K562 (cell line): ENCODE measurements around the gene TMEM144. TPM values are rescaled to one million over a fixed set of nuclear protein-coding genes. Genes with fewer than 3 reads are reported as not detected.

Experiments used
- ATAC-seq: fragments of 200-7000 bp; cut with Tn5 transposase; 3 replicates; pipeline ENCODE4 v1.9.1; 2020; ENCODE audit warnings: moderate library complexity
- BruUV-seq: library from RNA; stranded (reverse); fragments of 400-500 nt; replicated peaks from 2 replicates; lab custom pipeline; 2021; lab: Mats Ljungman, UMichigan
- CTCF ChIA-PET: fragments of 300-600 bp; formaldehyde crosslinking; extraction: SDS; loops from one replicate; lab custom pipeline; 2021; ENCODE audit warnings: low intra/inter-chr PET ratio; lab: Yijun Ruan, JAX
- POLR2A ChIA-PET: fragments of 300-600, 350-650 bp; sonication (Branson Sonifier 250); formaldehyde crosslinking; extraction: SDS; loops from one replicate; lab custom pipeline; 2021; ENCODE audit warnings: antibody characterized with exemption, inconsistent platforms; lab: Yijun Ruan, JAX
- DNase-seq, 4 experiments: peaks; one replicate each; pipeline versions ENCODE4 v3.0.0 to v3.0.0-alpha.2; 2011 to 2018; ENCODE audit warnings: low spot score in 3 of 4, mixed read lengths in 3 of 4; ENCODE audit errors: extremely low read depth in 1 of 4
- FAIRE-seq: peaks from 2 replicates; lab custom pipeline; 2011; peaks lifted over from hg19 to GRCh38; lab: Jason Lieb, UNC
- H2AFZ ChIP-seq: 2 replicates; pipeline ENCODE4 v1.6.0; 2011; ENCODE audit warnings: low read depth, low read length, control low read depth, inconsistent platforms
- H3K27ac ChIP-seq: fragments of 200-600 bp; 3 replicates; pipeline ENCODE4 v1.8.0; 2011; ENCODE audit warnings: low read depth, mild to moderate bottlenecking, control low read depth, inconsistent platforms, low read length, moderate library complexity, mixed read lengths; ENCODE audit errors: extremely low read depth
- H3K27me3 ChIP-seq, 2 experiments: fragments of 300-600 bp in 1 of 2; 2 replicates in 1 of 2; 3 replicates in 1 of 2; pipeline versions ENCODE4 v1.6.0 to v1.8.0; 2011; ENCODE audit warnings: inconsistent platforms in 2 of 2, low read length in 2 of 2, mild to moderate bottlenecking in 1 of 2, mixed read lengths in 1 of 2, moderate library complexity in 1 of 2; ENCODE audit not compliant: control insufficient read depth in 2 of 2, insufficient read depth in 2 of 2
- H3K36me3 ChIP-seq: fragments of 300-600 bp; 3 replicates; pipeline ENCODE4 v1.8.0; 2011; ENCODE audit warnings: mild to moderate bottlenecking, low read length, inconsistent platforms; ENCODE audit not compliant: control insufficient read depth, insufficient read depth
- H3K4me1 ChIP-seq, 2 experiments: fragments of 200-600 bp in 1 of 2; replicated peaks in 1 of 2; 2 replicates in 1 of 2; 3 replicates in 1 of 2; pipeline versions ENCODE4 v1.5.1 to v1.8.0; 2011; ENCODE audit warnings: inconsistent platforms in 2 of 2, low read length in 2 of 2, mild to moderate bottlenecking in 1 of 2, mixed read lengths in 1 of 2, moderate library complexity in 1 of 2; ENCODE audit not compliant: control insufficient read depth in 2 of 2, insufficient read depth in 2 of 2
- H3K4me2 ChIP-seq: 2 replicates; pipeline ENCODE4 v1.6.1; 2011; ENCODE audit warnings: low read length, control low read depth, inconsistent platforms, mixed read lengths; ENCODE audit not compliant: insufficient read depth
- H3K4me3 ChIP-seq: fragments of 200-600 bp; sonication (generic), shearing (Covaris generic); 2 replicates; pipeline ENCODE4 v1.5.1; 2016; ENCODE audit warnings: control low read depth, inconsistent platforms
- H3K79me2 ChIP-seq: fragments of 200-600 bp; 3 replicates; pipeline ENCODE4 v1.8.0; 2011; ENCODE audit warnings: low read length, inconsistent platforms; ENCODE audit not compliant: control insufficient read depth, insufficient read depth
- H3K9ac ChIP-seq, 2 experiments: 2 replicates each; pipeline versions ENCODE4 v1.6.0 to v1.6.1; 2011; ENCODE audit warnings: low read depth in 2 of 2, low read length in 2 of 2, control low read depth in 1 of 2, inconsistent platforms in 1 of 2, mild to moderate bottlenecking in 1 of 2, mixed read lengths in 1 of 2; ENCODE audit not compliant: insufficient read depth in 1 of 2
- H3K9me1 ChIP-seq: one replicate; pipeline ENCODE4 v1.6.0; 2011; ENCODE audit warnings: inconsistent platforms, mild to moderate bottlenecking, low read length, moderate library complexity; ENCODE audit not compliant: control insufficient read depth, insufficient read depth
- H3K9me3 ChIP-seq: replicated peaks from 2 replicates; pipeline ENCODE4 v1.5.1; 2011; ENCODE audit warnings: low read depth, low read length, inconsistent platforms; ENCODE audit not compliant: control insufficient read depth, insufficient read depth
- H4K20me1 ChIP-seq: replicated peaks from 2 replicates; pipeline ENCODE4 v1.6.1; 2011; ENCODE audit warnings: low read length, inconsistent platforms, mixed read lengths; ENCODE audit not compliant: control insufficient read depth, insufficient read depth
- ARID3A ChIP-seq: IDR thresholded peaks from 2 replicates; pipeline ENCODE4 v1.6.1; 2012; ENCODE audit warnings: low read depth, low read length, improper control_type of control experiment, borderline replicate concordance
- BRF1 ChIP-seq: IDR thresholded peaks from 3 replicates; pipeline ENCODE4 v1.6.1; 2011; ENCODE audit warnings: borderline replicate concordance, mild to moderate bottlenecking; ENCODE audit not compliant: insufficient read length; ENCODE audit errors: extremely low read depth
- C11orf30 ChIP-seq: fragments of 450-650 bp; IDR thresholded peaks from 2 replicates; pipeline ENCODE4 v1.6.1; 2016; ENCODE audit warnings: low read depth, mild to moderate bottlenecking
- CREBBP ChIP-seq: IDR thresholded peaks from one replicate; pipeline ENCODE4 v1.6.1; 2012; ENCODE audit warnings: low read depth, mild to moderate bottlenecking, control low read depth, inconsistent platforms, low read length
- DEAF1 ChIP-seq: fragments of 450-650 bp; formaldehyde crosslinking; IDR thresholded peaks from 2 replicates; pipeline ENCODE4 v1.4.0; 2020; ENCODE audit warnings: mild to moderate bottlenecking, moderate library complexity
- GABPB1 ChIP-seq: sonication (generic); formaldehyde crosslinking; IDR thresholded peaks from 2 replicates; pipeline ENCODE4 v1.8.0; 2022; ENCODE audit warnings: mild to moderate bottlenecking, missing genetic modification reagents
- KHSRP ChIP-seq: fragments of 450-650 bp; IDR thresholded peaks from 2 replicates; pipeline ENCODE4 v1.6.1; 2017
- MBD1 ChIP-seq: fragments of 250-450 bp; sonication (Bioruptor Pico); IDR thresholded peaks from 2 replicates; pipeline ENCODE4 v1.8.0; 2022; ENCODE audit warnings: inconsistent platforms
- NR1H2 ChIP-seq: sonication (generic); formaldehyde crosslinking; IDR thresholded peaks from 2 replicates; pipeline ENCODE4 v1.4.0; 2020; ENCODE audit warnings: mild to moderate bottlenecking, missing genetic modification reagents
- POLR2H ChIP-seq: IDR thresholded peaks from 2 replicates; pipeline ENCODE4 v1.6.1; 2016; ENCODE audit warnings: missing genetic modification characterization, low read depth, mild to moderate bottlenecking, control low read depth, missing compliant biosample characterization, moderate library complexity
- TARDBP ChIP-seq: fragments of 450-650 bp; IDR thresholded peaks from 2 replicates; pipeline ENCODE4 v1.6.1; 2016
- TRIM24 ChIP-seq, 2 experiments: fragments of 450-650 bp; IDR thresholded peaks; 2 replicates each; pipeline ENCODE4 v1.6.1; 2016
- ZNF830 ChIP-seq: fragments of 250-450 bp; sonication (Bioruptor Pico); IDR thresholded peaks from 2 replicates; pipeline ENCODE4 v1.5.0; 2021; ENCODE audit warnings: mild to moderate bottlenecking
- WGBS: fragments of 100-300 bp; shearing (Covaris generic); methylation state at CpG from one replicate; pipeline ENCODE4 v1.1.6; 2016; ENCODE audit warnings: low coverage, mixed read lengths; ENCODE audit not compliant: insufficient coverage; ENCODE audit errors: missing lambda C conversion rate; 5-methylcytosine and 5-hydroxymethylcytosine counted together
- in situ Hi-C: fragments of 300-500 bp; cut with MboI; formaldehyde crosslinking; loops from 4 replicates; pipeline ENCODE4 v1.15.0; 2018; ENCODE audit warnings: inconsistent platforms, mixed read lengths
- intact Hi-C: fragments of 100-400 bp; cut with micrococcal nuclease; formaldehyde crosslinking; loops from 2 replicates; pipeline ENCODE4 v1.14.2; 2022
- polyA plus RNA-seq, 8 experiments: library from polyadenylated mRNA; depleted of rRNA in 4 of 8; stranded (reverse) in 5 of 8; unstranded in 3 of 8; fragments of >200 nt; fragmentation: Nextera tagmentation in 2 of 8; fragmentation: Illumina TruSeq in 1 of 8; extraction: Ambion mirVana in 2 of 8; extraction: Trizol in 1 of 8; gene quantifications; 2 replicates each; pipeline versions ENCODE4 v1.2.1 to v1.2.3, GENCODE V29; 2011 to 2014; ENCODE audit warnings: inconsistent platforms in 1 of 8, missing spikeins in 1 of 8
- total RNA-seq, 7 experiments: library from RNA; depleted of rRNA in 6 of 7; stranded (reverse); fragments of >200 nt in 6 of 7; fragmentation: Illumina TruSeq in 2 of 7; extraction: Trizol in 2 of 7; gene quantifications; 2 replicates each; pipeline versions ENCODE4 v1.2.1 to v1.2.3, GENCODE V29; 2011 to 2021; ENCODE audit warnings: low replicate concordance in 1 of 7
- TF ChIP-seq, protein P1 (sequence below): fragments of 450-650 bp; formaldehyde crosslinking; IDR thresholded peaks from 2 replicates; pipeline ENCODE4 v1.4.0; 2020; ENCODE audit warnings: mild to moderate bottlenecking, moderate library complexity

Gene TMEM144
- total and polyA plus RNA-seq, 9 of the 15 experiments (the other 6 are each of a cell fraction or from before 2014, with no cell fraction given) = 4.0 to 12.0 (median 6.1) TPM

DNA sequence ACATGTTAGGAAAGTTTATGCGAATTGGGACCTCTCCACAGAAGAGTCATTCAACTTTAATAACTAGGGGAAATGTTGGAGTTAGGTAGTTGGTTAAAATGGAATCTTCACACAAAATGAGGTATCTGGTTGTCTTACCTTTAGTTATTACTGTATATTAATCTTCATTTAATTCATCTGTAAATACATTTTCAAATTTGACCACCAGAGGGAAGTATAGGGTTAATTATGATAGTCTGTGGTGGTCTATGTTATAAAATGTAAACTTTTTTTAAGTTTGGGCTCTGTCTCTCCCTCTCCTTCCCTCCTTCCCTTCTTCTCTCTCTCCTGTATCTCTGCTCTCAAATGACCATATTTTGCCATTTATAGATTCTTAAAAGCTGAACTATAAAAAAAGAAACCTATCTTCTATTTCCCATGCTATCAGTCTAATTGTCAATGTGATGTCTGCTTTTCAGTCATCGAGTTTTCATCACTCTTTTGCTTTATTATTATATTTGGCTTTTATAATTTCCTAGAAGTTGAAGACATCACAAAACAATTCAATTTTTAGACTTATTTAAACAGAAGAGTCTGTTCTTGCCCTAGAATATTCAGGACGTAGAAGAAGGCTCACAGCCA lies 49.8 kb downstream of the TMEM144 start:
- Histone ChIP-seq H3K27ac (no peak overlapping the region), H3K9ac (no peak overlapping the region), H3K4me1 (no peaks in the 10 kb centered on the region), H3K36me3 (no peaks in the 10 kb centered on the region), H3K27me3 (no peaks in the 10 kb centered on the region), H3K4me3 (no peak overlapping the region), H4K20me1 (no peaks in the 10 kb centered on the region), H2AFZ (no peak overlapping the region), H3K4me2 (no peak overlapping the region), H3K79me2 (no peaks in the 10 kb centered on the region), H3K9me3 (no peaks in the 10 kb centered on the region), H3K9me1 (no peaks in the 10 kb centered on the region)
- CTCF ChIA-PET = interaction anchor here (0.6 to 3.1 kb wide), 4 partner anchors 11 to 1196 kb away, joined by 3 to 33 read pairs (median 9); no protein-coding TSS in a partner anchor
- no TSS peak for BruUV-seq
- intact Hi-C loops = loop anchor here (1.0 to 10.0 kb wide), 6 partner anchors 88 to 1187 kb away; partner anchors contain the start of gene GASK1B
- ATAC-seq (peak; percentile 77), DNase-seq (peak in 1 of 4 experiments; percentile 34), FAIRE-seq (no peak)
- WGBS = 20% methylated on average over 3 of the region's 3 CpGs
- POLR2A ChIA-PET = interaction anchor here (0.6 kb wide), 1 partner anchor 372 kb away, joined by 3 read pairs; no protein-coding TSS in a partner anchor
- in situ Hi-C loops = loop anchor here (5.0 to 25.0 kb wide), 3 partner anchors 273 to 1177 kb away; no protein-coding TSS in a partner anchor
- TF ChIP-seq DEAF1 (CRISPR knock-in tag) (peak; percentile 44; the same call in 1 of the 2 replicates), KHSRP (no peak), GABPB1 (no peak), POLR2H (tag) (no peak), TARDBP (no peak), ARID3A (0 out of 2 replicates have a peak, but pooled peaks have one; percentile 45), C11orf30 (no peak), CREBBP (no peak), NR1H2 (CRISPR knock-in tag) (no peak), ZNF830 (CRISPR knock-in tag) (no peak), TRIM24 (IDR thresholded peaks at IDR 0.05) (no peak), BRF1 (no peak), MBD1 (CRISPR knock-in tag) (no peak)
- TF ChIP-seq, protein P1, sequence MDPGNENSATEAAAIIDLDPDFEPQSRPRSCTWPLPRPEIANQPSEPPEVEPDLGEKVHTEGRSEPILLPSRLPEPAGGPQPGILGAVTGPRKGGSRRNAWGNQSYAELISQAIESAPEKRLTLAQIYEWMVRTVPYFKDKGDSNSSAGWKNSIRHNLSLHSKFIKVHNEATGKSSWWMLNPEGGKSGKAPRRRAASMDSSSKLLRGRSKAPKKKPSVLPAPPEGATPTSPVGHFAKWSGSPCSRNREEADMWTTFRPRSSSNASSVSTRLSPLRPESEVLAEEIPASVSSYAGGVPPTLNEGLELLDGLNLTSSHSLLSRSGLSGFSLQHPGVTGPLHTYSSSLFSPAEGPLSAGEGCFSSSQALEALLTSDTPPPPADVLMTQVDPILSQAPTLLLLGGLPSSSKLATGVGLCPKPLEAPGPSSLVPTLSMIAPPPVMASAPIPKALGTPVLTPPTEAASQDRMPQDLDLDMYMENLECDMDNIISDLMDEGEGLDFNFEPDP = no peak
